ENCODE results near the gene SLC24A3.

The SLC24A3 gene

GRCh38 chr20:19431316-19431700 lies 218.9 kb downstream of the SLC24A3 start:
- TF ChIP-seq CTCF (IDR thresholded peaks at IDR 0.05; ENCODE audit: low read depth, low read length) (no peak), MYC (IDR thresholded peaks at IDR 0.05; ENCODE audit: low read depth, low read length) (no peak), MAX (IDR thresholded peaks at IDR 0.05; ENCODE audit: low read depth, low read length) (no peak), POLR2A (IDR thresholded peaks at IDR 0.05; ENCODE audit: extremely low read depth, insufficient read length) (no peak)
- DNase-seq (ENCODE audit: low read depth): no peak
- H3K4me3 ChIP-seq (ENCODE audit: low read depth, low read length): no peak overlapping the region

GRCh38 chr20:19431906-19432305 lies 219.5 kb downstream of the SLC24A3 start:
- no peak overlapping the region for H3K4me3 ChIP-seq (ENCODE audit: low read depth, low read length)
- DNase-seq (ENCODE audit: low read depth): no peak
- TF ChIP-seq CTCF (IDR thresholded peaks at IDR 0.05; ENCODE audit: low read depth, low read length) (no peak), MAX (IDR thresholded peaks at IDR 0.05; ENCODE audit: low read depth, low read length) (no peak), MYC (IDR thresholded peaks at IDR 0.05; ENCODE audit: low read depth, low read length) (no peak), POLR2A (IDR thresholded peaks at IDR 0.05; ENCODE audit: extremely low read depth, insufficient read length) (no peak)

- H3K4me3 ChIP-seq (ENCODE audit: low read depth, low read length): no peak overlapping the region
- TF ChIP-seq MYC (IDR thresholded peaks at IDR 0.05; ENCODE audit: low read depth, low read length): no peak
- no peak for TF ChIP-seq CTCF (IDR thresholded peaks at IDR 0.05; ENCODE audit: low read depth, low read length)
- no peak for TF ChIP-seq POLR2A (IDR thresholded peaks at IDR 0.05; ENCODE audit: extremely low read depth, insufficient read length)
- no peak for TF ChIP-seq MAX (IDR thresholded peaks at IDR 0.05; ENCODE audit: low read depth, low read length)
- no peak for DNase-seq (ENCODE audit: low read depth)
Observed at GRCh38 chr20:19433371-19434350, 221.2 kb downstream of the SLC24A3 start.

GRCh38 chr20:19435316-19435715 lies 222.9 kb downstream of the SLC24A3 start:
- H3K4me3 ChIP-seq (ENCODE audit: low read depth, low read length): no peak overlapping the region
- TF ChIP-seq MYC (IDR thresholded peaks at IDR 0.05; ENCODE audit: low read depth, low read length): no peak
- TF ChIP-seq MAX (IDR thresholded peaks at IDR 0.05; ENCODE audit: low read depth, low read length): no peak
- TF ChIP-seq POLR2A (IDR thresholded peaks at IDR 0.05; ENCODE audit: extremely low read depth, insufficient read length): no peak
- no peak for TF ChIP-seq CTCF (IDR thresholded peaks at IDR 0.05; ENCODE audit: low read depth, low read length)
- no peak for DNase-seq (ENCODE audit: low read depth)

GRCh38 chr20:19435821-19436220 lies 223.4 kb downstream of the SLC24A3 start:
- H3K4me3 ChIP-seq (ENCODE audit: low read depth, low read length): no peak overlapping the region
- DNase-seq (ENCODE audit: low read depth): no peak
- TF ChIP-seq POLR2A (IDR thresholded peaks at IDR 0.05; ENCODE audit: extremely low read depth, insufficient read length) (no peak), CTCF (IDR thresholded peaks at IDR 0.05; ENCODE audit: low read depth, low read length) (no peak), MAX (IDR thresholded peaks at IDR 0.05; ENCODE audit: low read depth, low read length) (no peak), MYC (IDR thresholded peaks at IDR 0.05; ENCODE audit: low read depth, low read length) (no peak)

All from NB4 (cell line).